HepG2 (cell line): ENCODE results near the gene PRKAB1. TPM values are rescaled to one million over a fixed set of nuclear protein-coding genes. Genes with fewer than 3 reads are reported as not detected.

Experiments used
- ATAC-seq: fragments of 200-7000 bp; cut with Tn5 transposase; 3 replicates; pipeline ENCODE4 v1.9.1; 2020; ENCODE audit warnings: mild to moderate bottlenecking, moderate library complexity
- BruUV-seq: library from RNA; stranded (reverse); fragments of 400-500 nt; replicated peaks from 2 replicates; lab custom pipeline; 2021; lab: Mats Ljungman, UMichigan
- CTCF ChIA-PET: fragments of 300-600 bp; formaldehyde crosslinking; extraction: SDS; loops from one replicate; lab custom pipeline; 2021; ENCODE audit warnings: low total read pairs, inconsistent platforms, low intra/inter-chr PET ratio; lab: Yijun Ruan, JAX
- POLR2A ChIA-PET: fragments of 350-600 bp; sonication (Branson Sonifier 250); formaldehyde crosslinking; loops from one replicate; lab custom pipeline; 2020; ENCODE audit warnings: antibody characterized with exemption, inconsistent platforms; lab: Yijun Ruan, JAX
- DNase-seq: peaks from one replicate; pipeline ENCODE4 v3.0.0-alpha.2; 2015; ENCODE audit warnings: low spot score
- FAIRE-seq: peaks from 3 replicates; lab custom pipeline; 2011; peaks lifted over from hg19 to GRCh38; lab: Jason Lieb, UNC
- H2AFZ ChIP-seq: one replicate; pipeline ENCODE4 v1.6.1; 2011; ENCODE audit warnings: low read length, inconsistent platforms
- H3K27ac ChIP-seq: fragments of 300-600 bp; 3 replicates; pipeline ENCODE4 v1.8.0; 2011; ENCODE audit warnings: mixed run types, mild to moderate bottlenecking, mixed read lengths, low read length, inconsistent platforms; ENCODE audit not compliant: insufficient read depth; ENCODE audit errors: extremely low read length
- H3K27me3 ChIP-seq, 2 experiments: fragments of 200-600 bp in 1 of 2; 2 replicates in 1 of 2; 3 replicates in 1 of 2; pipeline versions ENCODE4 v1.6.0 to v1.8.0; 2011; ENCODE audit warnings: low read length in 2 of 2, mild to moderate bottlenecking in 2 of 2, moderate library complexity in 2 of 2, inconsistent platforms in 1 of 2; ENCODE audit not compliant: insufficient read depth in 2 of 2, control insufficient read depth in 1 of 2
- H3K36me3 ChIP-seq, 2 experiments: fragments of 200-600 bp in 1 of 2; replicated peaks in 1 of 2; 2 replicates in 1 of 2; 3 replicates in 1 of 2; pipeline versions ENCODE4 v1.5.1 to v1.8.0; 2011; ENCODE audit warnings: low read length in 2 of 2, inconsistent platforms in 1 of 2; ENCODE audit not compliant: insufficient read depth in 2 of 2, control insufficient read depth in 1 of 2
- H3K4me1 ChIP-seq: 2 replicates; pipeline ENCODE4 v1.5.1; 2012; ENCODE audit warnings: low read length, inconsistent platforms; ENCODE audit not compliant: insufficient read depth
- H3K4me2 ChIP-seq: 2 replicates; pipeline ENCODE4 v1.6.0; 2011; ENCODE audit warnings: low read depth, low read length, inconsistent platforms
- H3K4me3 ChIP-seq, 3 experiments: fragments of 200-600 bp in 1 of 3; sonication (generic), shearing (Covaris generic) in 1 of 3; replicated peaks in 1 of 3; 2 replicates each; pipeline ENCODE4 v1.5.1; 2011 to 2016; ENCODE audit warnings: low read length in 3 of 3, inconsistent platforms in 2 of 3, low read depth in 2 of 3, mild to moderate bottlenecking in 2 of 3, control low read depth in 1 of 3, mixed read lengths in 1 of 3; ENCODE audit not compliant: insufficient read depth in 1 of 3
- H3K79me2 ChIP-seq: one replicate; pipeline ENCODE4 v1.6.1; 2011; ENCODE audit warnings: low read length, inconsistent platforms; ENCODE audit not compliant: insufficient read depth
- H3K9ac ChIP-seq: 2 replicates; pipeline ENCODE4 v1.6.0; 2011; ENCODE audit warnings: mild to moderate bottlenecking, low read depth, low read length, inconsistent platforms; ENCODE audit not compliant: insufficient read depth
- H3K9me3 ChIP-seq: 2 replicates; pipeline ENCODE4 v1.5.1; 2012; ENCODE audit warnings: mild to moderate bottlenecking, low read length
- H4K20me1 ChIP-seq: 2 replicates; pipeline ENCODE4 v1.6.0; 2011; ENCODE audit warnings: inconsistent platforms, mild to moderate bottlenecking, low read length, moderate library complexity; ENCODE audit not compliant: insufficient read depth
- ATF7 ChIP-seq, 2 experiments: fragments of 450-650 bp in 1 of 2; sonication (generic) in 1 of 2; formaldehyde crosslinking in 1 of 2; IDR thresholded peaks; 2 replicates each; pipeline versions ENCODE4 v1.4.0 to v1.6.1; 2016 to 2020; ENCODE audit warnings: antibody characterized with exemption in 1 of 2, mild to moderate bottlenecking in 1 of 2, missing genetic modification reagents in 1 of 2
- E2F5 ChIP-seq: sonication (generic); formaldehyde crosslinking; conservative IDR thresholded peaks from 2 replicates; pipeline ENCODE4 v1.4.0; 2020; ENCODE audit warnings: missing genetic modification reagents
- HDAC6 ChIP-seq: fragments of 200-600 bp; sonication (generic); IDR thresholded peaks from 2 replicates; pipeline ENCODE4 v1.7.0; 2017; ENCODE audit warnings: mild to moderate bottlenecking, antibody characterized with exemption, low read length, low read depth
- HNF1B ChIP-seq: sonication (generic); formaldehyde crosslinking; IDR thresholded peaks from 2 replicates; pipeline ENCODE4 v1.5.1; 2020; ENCODE audit warnings: mild to moderate bottlenecking, moderate library complexity, missing genetic modification reagents
- KAT8 ChIP-seq: IDR thresholded peaks from 2 replicates; pipeline ENCODE4 v1.6.1; 2016; ENCODE audit warnings: missing genetic modification reagents, missing compliant biosample characterization
- KLF11 ChIP-seq: IDR thresholded peaks from 2 replicates; pipeline ENCODE4 v1.6.1; 2016; ENCODE audit warnings: missing compliant biosample characterization
- PHF21A ChIP-seq: sonication (generic); formaldehyde crosslinking; IDR thresholded peaks from 2 replicates; pipeline ENCODE4 v1.5.0; 2020; ENCODE audit warnings: mild to moderate bottlenecking, missing genetic modification reagents
- SSRP1 ChIP-seq: IDR thresholded peaks from 2 replicates; pipeline ENCODE4 v1.6.1; 2016; ENCODE audit warnings: control low read depth
- TFE3 ChIP-seq: IDR thresholded peaks from 2 replicates; pipeline ENCODE4 v1.6.1; 2016
- TRIM24 ChIP-seq: sonication (generic); formaldehyde crosslinking; IDR thresholded peaks from 2 replicates; pipeline ENCODE4 v1.8.0; 2022; ENCODE audit warnings: mild to moderate bottlenecking, missing genetic modification reagents
- TSC22D2 ChIP-seq: sonication (generic); formaldehyde crosslinking; IDR thresholded peaks from 2 replicates; pipeline ENCODE4 v1.5.1; 2020; ENCODE audit warnings: missing genetic modification reagents, mild to moderate bottlenecking, borderline replicate concordance
- XRCC5 ChIP-seq: fragments of 200-400 bp; formaldehyde crosslinking; optimal IDR thresholded peaks from 2 replicates; pipeline ENCODE3; 2017; ENCODE audit warnings: mild to moderate bottlenecking, low read length
- ZNF30 ChIP-seq: sonication (generic); formaldehyde crosslinking; IDR thresholded peaks from 2 replicates; pipeline ENCODE4 v1.5.0; 2020; ENCODE audit warnings: mild to moderate bottlenecking, missing genetic modification reagents
- ZNF549 ChIP-seq: sonication (generic); formaldehyde crosslinking; IDR thresholded peaks from 2 replicates; pipeline ENCODE4 v1.5.0; 2020; ENCODE audit warnings: missing genetic modification reagents
- ZNF670 ChIP-seq: sonication (generic); formaldehyde crosslinking; IDR thresholded peaks from 2 replicates; pipeline ENCODE4 v1.8.0; 2022; ENCODE audit warnings: mild to moderate bottlenecking, missing genetic modification reagents, borderline replicate concordance
- ZNF747 ChIP-seq: sonication (generic); formaldehyde crosslinking; IDR thresholded peaks from 2 replicates; pipeline ENCODE4 v1.8.1; 2023; ENCODE audit warnings: missing genetic modification reagents, mild to moderate bottlenecking, borderline replicate concordance
- ZSCAN20 ChIP-seq: sonication (generic); formaldehyde crosslinking; IDR thresholded peaks from 2 replicates; pipeline ENCODE4 v1.4.0; 2020; ENCODE audit warnings: missing genetic modification reagents, mild to moderate bottlenecking, borderline replicate concordance
- ZSCAN22 ChIP-seq: sonication (generic); formaldehyde crosslinking; IDR thresholded peaks from 2 replicates; pipeline ENCODE4 v1.4.0; 2020; ENCODE audit warnings: mild to moderate bottlenecking, missing genetic modification reagents
- WGBS: methylation state at CpG from one replicate; pipeline ENCODE4 v1.1.6; 2017; ENCODE audit warnings: low lambda C conversion rate; 5-methylcytosine and 5-hydroxymethylcytosine counted together
- in situ Hi-C: cut with HindIII; loops from 2 replicates; pipeline ENCODE4 v1.10.0; 2017; ENCODE audit warnings: low pct_unique_long_range_greater_than_20kb; ENCODE audit not compliant: extremely low pct_ligation_motif_present
- intact Hi-C: fragments of 100-400 bp; cut with micrococcal nuclease; formaldehyde crosslinking; loops from one replicate; pipeline ENCODE4 v1.10.0; 2022; ENCODE audit not compliant: unreplicated experiment
- polyA plus RNA-seq, 8 experiments: library from polyadenylated mRNA; depleted of rRNA in 3 of 8; stranded (reverse) in 7 of 8; unstranded in 1 of 8; fragments of >200 nt; fragmentation: Illumina TruSeq in 4 of 8; extraction: Trizol in 4 of 8; gene quantifications; 2 replicates each; pipeline versions ENCODE4 v1.2.1 to v1.2.3, GENCODE V29; 2011 to 2016; ENCODE audit warnings: low read depth in 4 of 8, missing spikeins in 1 of 8, mixed read lengths in 1 of 8; ENCODE audit not compliant: insufficient read depth in 1 of 8
- total RNA-seq, 5 experiments: library from RNA; depleted of rRNA; stranded (reverse); fragments of >200 nt; fragmentation: Illumina TruSeq; extraction: Trizol; gene quantifications; 2 replicates each; pipeline ENCODE4 v1.2.3, GENCODE V29; 2016; ENCODE audit warnings: low read depth in 1 of 5

The PRKAB1 gene
- total and polyA plus RNA-seq, 2 of the 13 experiments (the other 11 are each of a cell fraction or from before 2014, with no cell fraction given), result 28.4 to 35.5 TPM

GRCh38 chr12:119687879-119688278, 19.9 kb downstream of the PRKAB1 start:
- peaks cover 80% of the 10 kb centered on the region for H3K4me1 ChIP-seq
- TF ChIP-seq ATF7 (IDR thresholded peaks at IDR 0.05), result no peak
- no peak for TF ChIP-seq ATF7 (CRISPR knock-in tag; IDR thresholded peaks at IDR 0.05)
- TF ChIP-seq ZNF670 (CRISPR knock-in tag), result no peak
- no peak for TF ChIP-seq XRCC5
- no peak for TF ChIP-seq HNF1B (CRISPR knock-in tag)
- TF ChIP-seq ZNF549 (CRISPR knock-in tag), result no peak
- no peak for TF ChIP-seq KAT8 (CRISPR knock-in tag)
- TF ChIP-seq TFE3, result no peak
- TF ChIP-seq PHF21A (CRISPR knock-in tag), result no peak
- no peak for TF ChIP-seq TSC22D2
- no peak for TF ChIP-seq KLF11 (CRISPR knock-in tag)
- no peak for TF ChIP-seq HDAC6
- no peak for TF ChIP-seq SSRP1 (CRISPR knock-in tag)
- no peak for TF ChIP-seq ZNF747 (CRISPR knock-in tag)
- no peak for TF ChIP-seq ZNF30
- no peak for TF ChIP-seq ZSCAN22 (CRISPR knock-in tag)
- TF ChIP-seq TRIM24, result no peak
- no peak for TF ChIP-seq E2F5 (CRISPR knock-in tag)
- no peak for TF ChIP-seq ZSCAN20
- TF ChIP-seq, all 625 proteins: peak for 0
- no peak overlapping the region for H2AFZ ChIP-seq
- POLR2A ChIA-PET, result no interaction called here
- no peaks in the 10 kb centered on the region for H3K79me2 ChIP-seq
- intact Hi-C loops (no loop called here), in situ Hi-C loops (no loop called here)
- DNase-seq (no peak), ATAC-seq (no peak), FAIRE-seq (no peak)
- H3K27me3 ChIP-seq, result no peaks in the 10 kb centered on the region
- 95% methylated on average over 5 of the region's 9 CpGs for WGBS
- H3K27ac ChIP-seq, result no peak overlapping the region
- no peak overlapping the region for H3K4me3 ChIP-seq
- no peak overlapping the region for H3K4me2 ChIP-seq
- H3K36me3 ChIP-seq, result peaks cover 3 to 12% of the 10 kb centered on the region in 2 experiments; a peak in 4 of 5 replicates
- CTCF ChIA-PET, result no interaction called here
- no peaks in the 10 kb centered on the region for H4K20me1 ChIP-seq
- no TSS peak for BruUV-seq
- no peak overlapping the region for H3K9ac ChIP-seq
- H3K9me3 ChIP-seq, result no peaks in the 10 kb centered on the region
